Inflammatory macrophage treated with lipopolysaccharide for 1 hour (primary cell): ENCODE results near the gene NIPSNAP3A.

ENCODE experiments used
- DNase-seq, 2 donors: peaks; one replicate each; pipeline ENCODE4 v3.0.0-alpha.2; 2020 to 2022

NIPSNAP3A gene

DNA sequence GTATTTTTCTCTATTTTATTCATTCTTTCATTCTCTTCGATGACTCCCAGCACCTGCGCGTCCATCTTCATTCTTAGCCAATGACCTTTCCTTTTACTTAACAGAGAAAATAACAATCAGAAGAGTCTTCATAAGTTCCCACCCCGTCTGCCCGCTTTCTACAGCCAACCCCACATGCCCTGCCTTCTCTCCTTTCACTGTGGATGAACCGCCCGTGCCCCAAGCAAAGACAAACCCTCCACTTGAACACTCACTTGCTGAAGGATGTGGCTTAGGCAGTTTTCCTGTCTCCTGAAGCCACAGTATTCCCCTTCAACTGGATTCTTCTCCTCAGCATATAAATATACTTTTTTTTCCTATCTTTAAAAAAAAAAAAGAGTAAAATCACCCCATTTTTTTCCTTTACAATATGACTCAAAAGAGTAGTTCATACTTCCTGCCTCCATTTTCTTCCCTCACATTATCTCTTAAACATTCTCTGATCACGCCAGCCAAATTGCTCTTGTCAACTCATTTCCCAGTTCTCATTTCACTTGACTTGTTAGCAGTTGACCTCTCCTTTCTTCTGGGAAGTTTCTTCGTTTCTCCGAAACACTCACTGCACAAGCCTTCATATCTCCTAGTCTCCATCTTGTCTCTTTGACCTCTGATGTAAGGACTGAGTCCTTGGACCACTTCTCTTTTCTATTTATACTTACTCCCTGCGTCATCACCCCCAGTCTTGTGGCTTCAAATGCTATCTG lies 27.5 kb downstream of the NIPSNAP3A start:
- peak; percentile 82 to 87 for DNase-seq

DNA sequence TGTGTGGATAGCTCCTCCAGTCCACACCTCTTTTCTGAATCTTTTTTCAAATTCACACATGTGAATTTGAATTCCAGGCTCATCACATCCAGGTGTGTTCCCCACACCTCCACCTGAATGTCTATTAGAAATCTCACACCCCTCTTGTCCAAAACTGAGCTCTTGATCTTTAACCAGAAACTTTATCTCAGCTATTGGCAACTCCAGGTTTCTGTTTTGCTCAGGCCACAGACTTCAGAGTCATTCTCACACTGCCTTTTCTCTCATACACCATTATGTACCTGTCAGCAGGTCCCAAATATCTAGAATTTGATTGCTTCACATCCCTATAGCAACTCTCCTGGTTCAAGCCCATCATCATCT lies 28.1 kb downstream of the NIPSNAP3A start:
- no peak for DNase-seq

DNA sequence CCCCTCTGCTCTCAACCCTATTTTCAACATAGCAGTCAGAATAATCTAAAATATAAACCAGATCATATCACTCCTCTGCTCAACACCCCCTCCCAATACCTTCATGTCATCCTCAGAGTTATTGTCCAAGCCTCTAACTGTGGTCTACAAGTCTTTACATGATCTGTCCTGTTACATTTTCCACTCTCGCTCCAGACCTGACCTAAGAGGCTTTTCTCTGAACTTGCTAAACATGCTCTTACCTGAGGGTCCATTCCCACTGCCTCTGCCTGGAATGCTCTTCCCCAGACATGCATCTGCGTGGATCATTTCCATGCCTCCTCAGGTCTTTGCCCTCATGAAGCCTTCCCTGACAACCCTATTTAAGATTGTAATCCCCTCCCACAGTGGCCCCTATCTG lies 28.5 kb downstream of the NIPSNAP3A start:
- DNase-seq: no peak

DNA sequence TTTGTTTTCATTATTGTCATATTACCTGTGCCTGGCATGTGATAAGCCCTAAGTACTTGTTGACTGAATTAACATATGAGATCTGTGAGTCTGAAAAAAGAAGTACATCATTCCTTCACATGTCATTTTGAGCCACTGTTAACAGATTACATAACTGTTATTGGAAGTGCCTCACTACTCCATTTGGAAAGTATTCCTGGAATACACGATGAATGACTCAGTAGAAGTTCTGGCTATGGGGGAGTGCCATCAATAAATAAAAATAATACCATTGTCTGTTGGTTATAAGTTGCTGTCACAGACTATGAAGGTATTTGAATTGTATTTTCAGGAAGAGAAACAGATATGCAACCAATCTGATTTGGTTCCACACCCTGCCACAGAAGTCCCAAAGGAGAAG lies 29.3 kb downstream of the NIPSNAP3A start:
- no peak for DNase-seq

DNA sequence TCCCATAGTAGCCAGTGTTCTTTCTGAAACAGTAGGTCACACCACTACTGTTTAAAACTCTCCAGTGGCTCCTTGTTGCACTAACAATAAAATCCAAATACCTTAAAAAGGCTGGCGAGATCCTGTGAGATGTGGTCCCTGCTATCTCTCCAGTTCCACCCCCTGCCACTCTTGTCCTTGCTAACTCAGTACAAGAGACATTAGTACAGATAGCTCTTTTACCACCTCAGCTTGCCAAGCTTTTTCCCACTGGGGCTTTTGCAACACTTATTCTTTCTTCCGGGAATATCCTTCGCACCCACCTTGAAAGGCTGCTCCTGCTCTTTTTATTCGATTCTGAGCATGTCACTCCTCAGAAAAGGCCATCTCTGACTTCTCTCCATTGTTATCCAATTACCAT lies 31.3 kb downstream of the NIPSNAP3A start:
- DNase-seq: no peak

DNA sequence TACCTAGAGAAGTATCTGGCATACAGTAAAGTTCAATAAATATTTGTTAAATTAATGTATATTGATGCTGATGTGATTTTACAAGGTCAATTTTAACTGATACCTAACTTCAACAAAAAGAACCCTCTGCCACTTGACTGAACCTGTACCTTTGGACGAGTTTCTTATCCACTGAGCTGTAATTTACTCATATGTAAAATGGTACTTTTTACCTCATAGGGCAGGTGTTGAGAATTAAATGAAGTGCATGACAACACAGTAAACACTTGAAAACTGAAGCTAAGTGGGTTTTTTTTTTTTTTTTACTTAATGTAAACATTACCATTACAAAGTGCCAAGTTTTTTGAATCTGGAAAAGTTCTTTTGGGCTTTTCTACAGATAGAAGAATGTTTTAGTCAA lies 31.9 kb downstream of the NIPSNAP3A start:
- no peak for DNase-seq

DNA sequence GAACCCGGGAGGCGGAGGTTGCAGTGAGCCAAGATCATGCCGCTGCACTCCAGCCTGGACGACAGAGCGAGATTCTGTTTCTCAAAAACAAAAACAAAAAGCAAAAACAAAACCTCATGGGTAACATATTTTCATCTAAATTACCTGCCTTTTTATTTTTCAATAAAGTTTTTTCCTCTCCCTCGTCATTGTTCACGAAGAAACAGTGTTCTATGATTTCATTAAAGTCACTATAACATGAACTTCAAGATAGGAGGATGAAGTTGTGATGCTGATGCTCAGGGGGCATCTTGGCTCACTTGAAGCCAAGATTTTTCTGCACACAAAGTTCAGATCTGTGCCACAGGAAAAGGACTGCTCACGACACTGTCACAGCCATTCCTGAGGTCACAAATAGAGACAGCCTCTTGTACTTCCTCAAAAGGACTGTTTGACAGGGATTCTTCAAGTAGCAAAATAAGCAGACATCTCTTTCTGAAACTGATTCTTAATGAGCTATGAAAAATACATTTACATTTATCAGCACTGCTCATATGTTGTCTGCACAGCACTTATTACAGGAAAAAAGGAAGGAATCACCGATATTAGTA lies 32.6 kb downstream of the NIPSNAP3A start:
- peak in 1 of 2 donors; percentile 51 for DNase-seq

DNA sequence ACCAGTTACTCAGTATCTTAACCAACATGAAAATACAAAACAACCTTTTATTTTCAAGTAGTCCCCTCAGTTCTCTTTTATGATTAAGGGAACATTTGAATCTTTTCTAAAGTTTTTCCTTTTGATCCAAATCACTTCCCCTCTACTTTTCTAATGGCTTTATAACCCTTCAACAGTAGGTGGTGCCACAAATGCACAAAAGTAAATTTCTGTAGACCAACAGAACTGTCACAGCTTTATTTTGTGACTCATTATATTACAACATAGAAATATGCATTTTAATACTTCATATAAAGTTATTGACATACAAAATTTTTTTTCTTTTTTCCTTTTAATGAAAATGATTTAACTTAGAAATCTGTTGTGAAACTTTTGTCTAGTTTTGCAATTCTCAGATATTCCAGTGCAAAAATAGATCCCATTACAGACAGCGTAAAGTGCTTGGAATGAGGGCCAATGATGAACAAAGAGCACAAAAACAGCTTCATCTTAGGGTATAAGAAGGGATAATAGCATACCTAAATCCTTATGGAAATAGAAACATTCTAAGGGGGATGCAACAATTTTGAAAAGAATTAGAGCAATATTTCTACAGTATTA lies 33.4 kb downstream of the NIPSNAP3A start:
- peak in 1 of 2 donors; percentile 73 for DNase-seq

DNA sequence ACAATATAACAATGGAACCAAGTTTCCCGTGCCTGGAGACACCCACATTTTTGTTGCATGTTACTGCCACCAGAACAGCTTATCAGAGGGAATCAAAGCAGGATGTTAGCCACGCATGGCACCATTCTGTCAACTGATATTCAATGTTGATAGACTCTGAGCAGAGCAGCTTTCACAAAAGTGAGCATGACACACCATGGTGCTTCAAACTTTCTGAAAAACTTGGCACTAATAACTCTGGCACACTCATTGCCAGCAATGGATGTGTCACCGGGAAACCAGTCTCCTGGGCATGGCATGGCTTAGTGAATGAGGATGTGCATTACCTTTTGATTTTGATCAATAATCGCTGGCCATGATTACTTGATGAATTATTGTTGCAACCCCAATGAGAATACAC lies 36.1 kb downstream of the NIPSNAP3A start:
- DNase-seq: no peak

DNA sequence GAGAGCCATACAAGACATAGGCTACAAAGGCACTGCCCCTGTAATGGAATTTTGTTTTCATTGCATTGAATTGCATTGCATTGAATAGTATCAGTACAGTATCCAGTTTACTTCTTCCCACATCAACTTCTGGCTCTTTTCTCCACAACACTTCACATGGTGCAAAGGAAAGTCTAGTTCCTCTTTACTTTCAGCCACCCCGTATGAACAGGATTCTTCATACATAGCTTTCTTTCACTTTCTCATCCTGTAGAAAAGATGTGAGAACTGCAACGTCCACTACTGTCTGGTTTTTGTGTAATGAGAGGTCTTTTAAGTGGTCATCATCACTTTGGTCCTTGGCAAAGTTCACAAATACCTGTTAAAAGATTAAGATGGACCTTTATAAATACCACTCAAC lies 36.6 kb downstream of the NIPSNAP3A start:
- DNase-seq: peak in 1 of 2 donors; percentile 36

DNA sequence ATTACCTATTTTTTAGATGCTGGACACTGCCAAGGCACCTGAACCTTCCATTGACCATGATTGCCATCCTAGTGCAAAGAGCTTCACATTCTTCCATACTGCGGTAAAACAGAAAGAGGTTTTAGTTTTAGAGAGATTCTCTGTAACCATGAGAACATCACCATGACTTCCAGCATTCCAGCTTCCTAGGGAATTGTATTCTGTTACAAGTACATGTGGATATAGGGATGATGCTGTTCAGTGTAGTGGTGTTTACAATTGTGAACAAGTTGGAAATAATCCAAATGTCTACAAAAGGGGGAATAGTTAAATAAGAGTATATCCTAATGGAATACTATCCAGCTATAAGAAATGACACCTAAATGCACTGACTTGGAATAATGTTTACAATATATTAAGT lies 38.8 kb downstream of the NIPSNAP3A start:
- DNase-seq: no peak

DNA sequence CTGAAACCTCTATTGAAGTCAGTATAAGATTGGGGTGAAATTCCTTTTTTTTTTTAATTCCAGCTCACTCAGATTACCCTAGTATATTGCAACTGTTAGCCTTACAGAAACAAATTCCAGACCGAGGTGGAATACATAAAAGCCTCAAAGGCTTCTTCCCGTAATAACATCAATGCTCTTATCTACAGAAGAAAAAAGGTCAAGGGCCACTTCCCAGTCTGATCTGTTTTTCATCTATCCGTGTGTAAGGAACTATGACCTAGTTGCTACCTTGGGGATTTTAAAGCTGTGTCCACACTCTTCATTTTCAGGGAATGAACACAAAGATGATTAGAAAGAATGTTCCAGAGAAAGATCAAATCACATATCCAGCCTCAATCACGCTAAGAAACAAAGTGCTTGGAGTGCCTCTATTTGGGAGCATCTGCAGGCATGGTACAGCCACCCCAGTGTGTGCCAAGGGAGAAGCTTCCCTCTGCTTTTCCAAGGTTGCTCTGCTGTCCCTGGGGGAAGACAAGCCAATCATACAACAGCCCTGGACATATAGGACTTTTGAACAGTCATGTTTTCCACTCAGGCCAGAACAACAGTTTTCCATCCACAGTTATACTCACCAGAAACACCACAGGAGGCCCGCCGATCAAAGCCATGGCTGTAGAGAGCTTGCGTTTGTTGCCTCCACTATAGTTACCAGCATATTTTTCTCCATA lies 40.0 kb downstream of the NIPSNAP3A start:
- no peak for DNase-seq

DNA sequence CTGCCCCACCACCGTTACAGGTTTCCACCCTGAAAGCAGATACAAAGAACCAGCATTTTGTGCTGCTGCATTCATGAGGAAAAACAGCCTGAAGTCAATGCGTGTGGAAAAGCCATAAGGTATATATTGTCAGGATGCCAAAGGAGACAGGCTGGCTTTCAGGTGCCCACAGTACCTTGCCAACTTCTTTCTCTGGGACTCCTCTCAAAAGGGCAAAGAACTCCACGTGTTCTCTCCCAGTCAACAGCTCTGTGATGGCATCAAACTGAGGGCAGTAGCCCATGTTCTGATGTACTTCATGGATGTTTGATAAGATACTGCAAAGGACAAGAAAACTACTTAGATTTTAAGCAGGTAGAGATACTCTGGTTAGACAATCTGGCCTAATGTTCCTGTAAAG lies 40.8 kb downstream of the NIPSNAP3A start:
- DNase-seq: no peak

DNA sequence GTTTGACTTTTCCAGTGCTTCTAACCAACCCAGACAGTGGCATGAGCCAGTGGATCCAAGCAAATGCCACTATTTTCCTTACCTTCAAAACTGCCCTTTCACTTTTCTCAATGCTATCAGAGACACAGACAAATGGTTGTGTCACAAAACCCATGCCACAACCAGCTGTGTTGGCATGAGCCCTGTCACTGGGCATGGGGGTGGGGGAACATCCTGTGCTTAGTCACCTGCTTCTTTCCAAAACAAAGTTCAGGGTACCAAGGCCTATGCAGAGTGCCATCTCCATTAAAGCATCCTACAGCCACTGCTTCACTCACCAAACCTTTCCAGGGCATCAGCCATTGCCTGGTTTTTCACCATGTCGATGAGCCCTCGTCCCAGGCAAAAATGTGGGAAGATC lies 46.6 kb downstream of the NIPSNAP3A start:
- DNase-seq: peak in 1 of 2 donors; percentile 30

DNA sequence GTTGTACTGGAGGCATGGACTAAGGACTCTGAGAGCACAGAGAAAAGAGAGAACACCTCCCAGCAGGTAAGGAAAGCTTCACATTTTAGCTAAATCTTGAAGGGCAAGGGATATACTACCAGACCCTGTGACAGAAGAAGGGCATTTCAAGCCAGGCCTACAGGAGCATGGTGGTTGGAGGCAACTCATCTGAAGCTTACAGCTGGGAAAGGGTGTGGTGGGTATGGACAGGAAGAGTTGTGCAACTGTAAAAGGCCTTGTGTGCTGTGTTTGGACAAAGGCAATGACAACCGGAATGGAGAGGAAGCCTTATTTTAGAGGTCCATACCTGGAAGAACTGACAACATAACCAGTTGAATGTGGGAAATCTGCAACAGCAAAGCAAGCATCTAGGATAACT lies 47.6 kb downstream of the NIPSNAP3A start:
- DNase-seq: peak in 1 of 2 donors; percentile 45

DNA sequence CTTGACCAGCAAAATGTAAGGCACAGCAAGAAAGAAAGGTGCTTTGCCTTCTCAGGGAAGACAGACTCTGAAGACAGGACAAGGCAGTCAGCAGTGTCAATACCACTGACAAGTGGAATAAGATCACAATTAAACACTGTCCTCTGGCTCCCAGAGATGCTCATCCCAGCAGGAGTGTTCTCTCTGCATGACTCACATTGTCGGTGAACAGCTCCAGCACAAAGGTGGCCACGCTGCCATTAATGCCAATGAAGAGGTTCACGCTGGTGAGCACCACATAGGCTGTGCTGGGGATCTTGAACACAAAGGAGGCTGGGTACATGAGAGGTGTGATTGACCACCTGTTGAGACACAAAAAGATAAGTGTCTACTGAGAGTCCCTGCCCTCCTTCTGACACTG lies 48.4 kb downstream of the NIPSNAP3A start:
- no peak for DNase-seq

DNA sequence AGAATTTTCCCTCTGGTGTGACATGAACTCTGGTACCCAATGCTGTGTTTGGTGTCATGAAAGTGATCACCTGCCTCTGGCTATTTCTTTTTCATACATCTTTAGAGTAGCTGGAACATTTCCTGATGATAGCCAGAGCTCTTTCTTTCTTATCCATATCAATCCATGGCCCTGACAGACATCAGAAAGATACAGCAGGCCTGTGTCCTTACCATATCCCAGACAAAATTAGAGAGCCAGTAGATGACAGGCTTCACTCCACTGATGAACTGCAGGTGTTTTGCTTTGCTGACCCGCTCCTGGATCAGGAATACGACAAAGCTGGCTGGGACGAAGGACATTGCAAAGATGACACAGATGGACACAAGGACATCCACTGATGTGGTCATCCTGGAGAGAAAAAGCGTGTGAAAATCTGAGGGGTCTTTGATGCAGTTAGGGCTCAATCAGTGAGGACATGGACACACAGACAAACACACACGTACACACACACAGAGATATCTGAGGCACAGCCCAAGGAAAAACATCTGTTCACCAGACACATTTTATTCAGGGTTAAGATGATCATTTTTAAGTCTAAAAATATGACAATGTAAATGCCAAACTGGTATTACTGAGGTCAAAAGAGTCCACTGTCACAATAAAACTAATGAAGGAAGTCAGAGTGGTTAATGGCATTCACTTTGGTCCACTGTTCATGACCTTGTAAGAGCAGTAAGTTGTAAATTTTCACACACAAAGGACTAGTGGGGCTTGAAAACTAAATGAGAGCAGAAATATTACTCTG lies 50.9 kb downstream of the NIPSNAP3A start:
- no peak for DNase-seq

DNA sequence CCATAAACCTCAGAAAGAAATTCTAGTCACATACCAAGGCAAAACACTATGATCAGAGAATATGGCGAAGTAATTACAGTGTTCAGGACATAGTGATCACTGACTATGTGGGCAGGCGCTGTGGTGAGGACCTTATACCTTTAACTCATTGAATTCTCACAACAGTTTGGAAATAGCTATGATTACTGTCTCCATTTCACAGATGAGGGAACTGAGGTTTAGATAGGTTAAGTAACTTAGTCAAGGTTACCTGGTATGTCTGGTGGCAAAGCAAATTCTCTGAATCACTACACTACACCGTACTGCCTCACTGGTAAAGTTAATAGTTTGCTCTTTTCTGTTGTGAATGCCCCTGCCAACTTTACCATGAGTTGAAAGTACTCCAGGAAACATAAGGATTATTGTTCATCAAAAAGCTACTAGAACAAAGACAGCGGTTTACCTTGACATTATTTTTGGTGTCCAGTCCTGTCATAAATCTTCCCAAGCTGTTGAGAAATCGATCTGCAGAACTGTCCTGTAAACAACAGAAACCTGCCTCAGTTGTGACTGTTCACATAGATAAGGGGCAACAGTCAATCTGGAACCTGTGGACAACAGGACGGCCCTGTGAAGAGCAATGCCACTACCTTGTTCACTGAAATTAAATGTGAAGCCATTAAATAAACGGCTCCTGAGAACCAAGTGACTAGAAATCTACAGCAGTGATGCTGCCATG lies 52.7 kb downstream of the NIPSNAP3A start:
- no peak for DNase-seq

DNA sequence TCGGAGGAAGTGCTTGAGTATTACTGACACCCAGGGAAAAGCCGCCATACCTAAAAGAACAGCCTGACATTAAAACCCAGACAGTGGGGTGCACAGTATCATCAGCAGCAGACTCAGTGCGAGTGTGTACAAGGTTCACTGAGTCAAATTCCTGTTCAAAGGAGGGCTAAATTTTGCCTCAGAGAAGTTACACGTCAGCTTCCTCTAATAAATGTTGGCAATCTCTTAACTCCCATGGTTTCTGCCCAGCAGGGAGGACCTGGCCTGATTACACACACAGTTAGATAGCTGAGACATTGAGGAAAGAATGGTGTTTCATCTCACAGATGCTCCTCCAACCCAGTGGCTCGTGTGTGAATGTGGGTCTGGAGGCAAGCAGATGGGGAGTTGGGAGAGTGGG lies 54.6 kb downstream of the NIPSNAP3A start:
- DNase-seq: no peak

DNA sequence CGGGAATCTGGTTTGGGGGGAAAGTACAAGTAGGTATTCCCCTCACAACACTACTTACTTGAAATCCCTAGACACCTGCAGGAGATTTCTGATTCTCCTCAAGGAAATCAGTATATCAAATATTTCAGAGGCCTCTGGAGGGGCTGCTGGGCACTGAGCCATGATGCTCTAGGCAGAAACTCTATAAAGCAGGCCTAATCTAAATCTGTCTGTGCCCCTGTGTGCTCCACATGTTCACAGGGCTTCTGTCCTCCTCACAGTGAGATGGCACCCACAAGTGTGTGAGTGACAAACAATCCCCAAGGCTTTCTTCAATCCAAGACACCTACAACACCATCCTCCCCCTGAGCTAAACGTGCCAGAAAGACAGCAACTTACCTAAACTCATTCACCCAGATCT lies 55.4 kb downstream of the NIPSNAP3A start:
- no peak for DNase-seq

DNA sequence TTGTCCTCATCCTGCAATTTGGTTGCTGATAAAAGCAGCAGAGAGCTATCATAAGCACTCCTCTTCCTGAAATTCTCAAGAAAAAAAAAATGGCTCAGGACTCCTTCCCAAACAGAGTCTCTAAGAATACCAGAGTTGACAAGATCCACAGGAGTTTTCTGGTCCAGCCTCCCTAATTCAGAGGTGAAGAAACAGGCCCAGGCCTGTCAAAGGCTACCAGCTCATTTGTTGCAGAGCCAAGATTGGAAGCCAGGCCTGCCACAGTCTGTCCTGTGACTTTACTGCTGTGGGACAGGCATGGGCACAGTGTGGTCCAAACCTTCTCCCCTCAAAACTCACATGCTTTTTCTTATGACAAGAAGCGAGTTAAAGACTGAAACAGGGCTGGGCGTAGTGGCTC lies 58.0 kb downstream of the NIPSNAP3A start:
- no peak for DNase-seq

DNA sequence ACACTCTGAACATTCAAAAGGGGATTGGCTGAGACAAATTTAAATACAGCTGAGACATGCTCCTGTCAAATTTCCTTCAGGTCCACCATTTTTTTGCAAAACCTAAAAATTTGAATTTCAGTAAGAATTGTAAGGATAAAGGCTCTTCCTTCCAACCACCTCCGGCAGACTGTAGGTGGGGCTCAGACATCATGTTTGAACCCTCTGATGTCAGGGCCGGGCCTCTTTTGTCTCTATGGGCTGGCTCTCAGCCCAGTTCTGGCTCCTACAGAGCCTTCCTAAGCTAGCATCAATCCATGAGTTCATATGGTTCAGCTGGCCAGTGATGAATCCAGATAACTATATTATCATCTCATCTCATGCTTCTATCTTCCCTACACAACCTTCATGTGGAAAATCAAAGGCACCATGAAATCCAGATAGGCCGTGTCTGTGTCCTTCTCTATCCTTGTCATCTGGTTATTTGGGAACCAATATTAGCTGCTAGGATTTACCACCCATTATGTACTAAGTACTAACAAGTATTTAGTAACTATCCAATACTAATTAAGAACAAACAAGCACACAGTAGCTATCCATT lies 60.6 kb downstream of the NIPSNAP3A start:
- no peak for DNase-seq
